Glutamatergic neuron (in vitro differentiated cells): Measurements from ENCODE around the gene APBA2. TPM values are rescaled to one million over a fixed set of nuclear protein-coding genes. Genes with fewer than 3 reads are reported as not detected.

Source experiments
- DNase-seq: peaks from one replicate; pipeline ENCODE4 v3.0.0; 2022
- H3K27ac Mint-ChIP-seq: one replicate; pipeline ENCODE4 v1.8.0; 2020; ENCODE audit warnings: mild to moderate bottlenecking, mixed read lengths, inconsistent platforms; ENCODE audit not compliant: unreplicated experiment
- H3K27me3 Mint-ChIP-seq: one replicate; pipeline ENCODE4 v1.8.0; 2020; ENCODE audit warnings: mild to moderate bottlenecking, moderate library complexity, mixed read lengths, inconsistent platforms; ENCODE audit not compliant: unreplicated experiment
- H3K36me3 Mint-ChIP-seq: one replicate; pipeline ENCODE4 v1.8.0; 2020; ENCODE audit warnings: mild to moderate bottlenecking, mixed read lengths, inconsistent platforms; ENCODE audit not compliant: unreplicated experiment
- H3K4me1 Mint-ChIP-seq: one replicate; pipeline ENCODE4 v1.8.0; 2020; ENCODE audit warnings: mild to moderate bottlenecking, low read depth, mixed read lengths, inconsistent platforms; ENCODE audit not compliant: unreplicated experiment
- H3K4me3 Mint-ChIP-seq: one replicate; pipeline ENCODE4 v1.8.0; 2020; ENCODE audit warnings: mild to moderate bottlenecking, mixed read lengths, inconsistent platforms; ENCODE audit not compliant: unreplicated experiment
- H3K9me3 Mint-ChIP-seq: one replicate; pipeline ENCODE4 v1.8.0; 2020; ENCODE audit warnings: mild to moderate bottlenecking, moderate library complexity, mixed read lengths, inconsistent platforms; ENCODE audit not compliant: unreplicated experiment
- CTCF ChIP-seq: fragments of 200-600 bp; sonication (generic); IDR thresholded peaks from one replicate; pipeline ENCODE4 v1.5.0; 2021; ENCODE audit not compliant: partially characterized antibody, unreplicated experiment
- total RNA-seq: library from RNA; stranded (reverse); fragmentation: NEBNext Ultra II Directional; extraction: Animal tissue kit (Norgen Biotek cat#: 25700); gene quantifications from one replicate; pipeline ENCODE4 v1.2.1, GENCODE V29; 2021; ENCODE audit not compliant: unreplicated experiment

APBA2 gene
- total RNA-seq, 1 donor from 2014 or later: 166 TPM

DNA sequence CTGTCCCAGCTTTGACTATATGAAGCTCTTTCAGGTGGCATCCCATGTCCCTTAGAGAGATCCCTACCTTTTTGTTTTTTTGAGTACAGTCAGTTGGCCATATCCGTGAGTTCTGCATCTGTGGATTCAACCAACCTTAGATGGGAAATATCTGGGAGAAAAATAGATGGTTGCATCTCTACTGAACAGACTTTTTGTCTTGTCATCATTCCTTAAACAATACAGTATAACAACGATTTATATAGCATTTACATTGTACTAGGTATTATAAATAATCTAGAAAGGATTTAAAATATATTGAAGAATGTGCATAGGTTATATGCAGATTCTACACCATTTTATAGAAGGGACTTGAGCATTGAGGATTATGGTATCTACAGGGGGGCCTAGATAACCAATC is 65.1 kb downstream of the APBA2 start:
- no peak for TF ChIP-seq CTCF
- H3K4me3 Mint-ChIP-seq: no peak overlapping the region
- DNase-seq: no peak
- peaks cover 55% of the 10 kb centered on the region for H3K4me1 Mint-ChIP-seq
- H3K9me3 Mint-ChIP-seq: peaks cover 12% of the 10 kb centered on the region
- H3K27me3 Mint-ChIP-seq: peaks cover 8% of the 10 kb centered on the region
- no peak overlapping the region for H3K27ac Mint-ChIP-seq
- no peaks in the 10 kb centered on the region for H3K36me3 Mint-ChIP-seq

DNA sequence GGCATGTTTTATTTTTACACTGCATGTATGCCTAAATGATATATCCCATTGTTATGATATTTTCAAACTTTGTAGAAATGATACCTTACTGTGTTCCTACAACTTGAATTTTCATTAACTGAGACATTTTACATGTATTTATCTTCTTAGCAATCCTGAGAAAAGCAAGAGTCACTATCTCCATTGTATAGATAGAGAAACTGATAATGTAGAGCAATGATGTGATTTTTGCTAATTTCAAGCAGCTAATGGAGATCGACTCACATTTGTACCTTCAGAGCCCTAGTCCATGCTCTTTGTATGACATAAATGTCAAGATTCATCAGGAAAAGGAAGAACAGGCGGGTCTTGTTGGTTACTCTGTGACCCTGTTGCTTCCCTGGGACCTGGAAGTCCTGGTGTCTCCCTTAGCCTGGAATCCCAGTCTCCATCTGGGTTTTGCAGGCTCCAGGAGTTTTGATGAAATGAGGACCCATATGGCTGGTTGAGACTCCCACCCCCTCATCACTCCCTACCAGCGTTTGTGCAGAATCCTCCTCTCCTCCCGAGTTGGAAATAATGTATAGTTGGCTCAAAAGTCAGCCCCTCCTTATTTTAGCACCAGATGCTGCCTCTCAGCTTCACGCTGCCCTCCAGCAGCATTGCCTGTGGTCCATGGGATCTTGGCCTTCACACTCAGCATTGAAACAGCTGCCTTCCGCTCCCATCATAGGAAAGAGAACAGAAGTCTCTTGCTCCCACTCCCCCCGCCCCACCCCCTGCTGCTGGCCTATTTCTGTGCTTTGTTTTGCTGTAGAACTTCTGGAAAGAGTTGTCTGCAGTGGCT is 67.1 kb downstream of the APBA2 start:
- no peak overlapping the region for H3K4me3 Mint-ChIP-seq
- peak overlapping the region; percentile 64 for H3K27ac Mint-ChIP-seq
- H3K9me3 Mint-ChIP-seq: peaks cover 14% of the 10 kb centered on the region
- no peaks in the 10 kb centered on the region for H3K36me3 Mint-ChIP-seq
- TF ChIP-seq CTCF: no peak
- no peak for DNase-seq
- peaks cover 7% of the 10 kb centered on the region for H3K27me3 Mint-ChIP-seq
- H3K4me1 Mint-ChIP-seq: peaks cover 56% of the 10 kb centered on the region

GRCh38 chr15:28953573-28954195 is 67.9 kb downstream of the APBA2 start:
- Mint-ChIP-seq H3K27ac (peak overlapping the region; percentile 64), H3K9me3 (peaks cover 13% of the 10 kb centered on the region), H3K27me3 (peaks cover 9% of the 10 kb centered on the region), H3K4me1 (peaks cover 53% of the 10 kb centered on the region), H3K4me3 (peak overlapping the region; percentile 3), H3K36me3 (no peaks in the 10 kb centered on the region)
- TF ChIP-seq CTCF: no peak
- no peak for DNase-seq

GRCh38 chr15:28954466-28955159 is 68.8 kb downstream of the APBA2 start:
- Mint-ChIP-seq H3K9me3 (peaks cover 12% of the 10 kb centered on the region), H3K27me3 (peaks cover 9% of the 10 kb centered on the region), H3K4me3 (no peak overlapping the region)

More at GRCh38 chr15:28954466-28955159, 68.8 kb downstream of the APBA2 start:
- no peak for TF ChIP-seq CTCF
- no peak for DNase-seq
- Mint-ChIP-seq H3K27ac (peak overlapping the region; percentile 70), H3K36me3 (no peaks in the 10 kb centered on the region), H3K4me1 (peaks cover 48% of the 10 kb centered on the region)
